Measurements from ENCODE around the gene HDDC2.

The HDDC2 gene

DNA sequence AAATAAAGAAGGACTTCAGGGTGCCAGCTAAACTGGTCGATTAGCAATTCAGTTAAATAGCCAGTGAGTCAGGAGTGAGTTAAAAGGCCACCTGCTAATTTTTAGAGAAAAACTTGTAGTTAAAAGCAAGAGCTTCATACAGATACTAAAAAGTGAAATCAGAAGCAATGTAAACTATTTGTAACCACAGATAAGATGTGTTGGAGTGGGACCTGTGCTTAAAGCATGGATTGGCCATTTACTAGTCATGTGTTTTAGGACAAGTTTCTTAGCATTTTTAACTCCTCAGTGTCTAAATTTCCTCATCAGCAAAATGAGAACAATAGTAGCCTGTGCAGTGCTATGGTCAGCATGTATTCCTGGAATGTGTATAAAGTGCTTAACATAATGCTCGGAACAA, 23.8 kb upstream of the HDDC2 start:
- Histone ChIP-seq H3K27ac (ENCODE audit: low read depth, low read length) (no peak overlapping the region), H3K4me1 (ENCODE audit: control insufficient read depth, low read length) (no peaks in the 10 kb centered on the region), H3K27me3 (ENCODE audit: control insufficient read depth, low read length) (peaks cover 5% of the 10 kb centered on the region), H3F3A (ENCODE audit: control insufficient read depth, insufficient read depth) (no peaks in the 10 kb centered on the region), H3K4me3 (ENCODE audit: low read length) (no peak overlapping the region), H3K79me2 (ENCODE audit: control insufficient read depth, low read length) (no peaks in the 10 kb centered on the region), H3K9me2 (replicated peaks; ENCODE audit: control insufficient read depth, low read length) (no peaks in the 10 kb centered on the region), H3K4me2 (ENCODE audit: low read length) (no peak overlapping the region), H3K36me3 (ENCODE audit: control insufficient read depth, low read length) (no peaks in the 10 kb centered on the region), H4K20me1 (ENCODE audit: control insufficient read depth, insufficient read depth, low read depth, low read length) (no peaks in the 10 kb centered on the region), H3K9me3 (ENCODE audit: control insufficient read depth, insufficient read depth, low read length) (no peaks in the 10 kb centered on the region)
- TF ChIP-seq EZH2phosphoT487 (IDR thresholded peaks at IDR 0.05; ENCODE audit: borderline replicate concordance, low read length): no peak
- TF ChIP-seq, protein P1, sequence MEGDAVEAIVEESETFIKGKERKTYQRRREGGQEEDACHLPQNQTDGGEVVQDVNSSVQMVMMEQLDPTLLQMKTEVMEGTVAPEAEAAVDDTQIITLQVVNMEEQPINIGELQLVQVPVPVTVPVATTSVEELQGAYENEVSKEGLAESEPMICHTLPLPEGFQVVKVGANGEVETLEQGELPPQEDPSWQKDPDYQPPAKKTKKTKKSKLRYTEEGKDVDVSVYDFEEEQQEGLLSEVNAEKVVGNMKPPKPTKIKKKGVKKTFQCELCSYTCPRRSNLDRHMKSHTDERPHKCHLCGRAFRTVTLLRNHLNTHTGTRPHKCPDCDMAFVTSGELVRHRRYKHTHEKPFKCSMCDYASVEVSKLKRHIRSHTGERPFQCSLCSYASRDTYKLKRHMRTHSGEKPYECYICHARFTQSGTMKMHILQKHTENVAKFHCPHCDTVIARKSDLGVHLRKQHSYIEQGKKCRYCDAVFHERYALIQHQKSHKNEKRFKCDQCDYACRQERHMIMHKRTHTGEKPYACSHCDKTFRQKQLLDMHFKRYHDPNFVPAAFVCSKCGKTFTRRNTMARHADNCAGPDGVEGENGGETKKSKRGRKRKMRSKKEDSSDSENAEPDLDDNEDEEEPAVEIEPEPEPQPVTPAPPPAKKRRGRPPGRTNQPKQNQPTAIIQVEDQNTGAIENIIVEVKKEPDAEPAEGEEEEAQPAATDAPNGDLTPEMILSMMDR (IDR thresholded peaks at IDR 0.05; ENCODE audit: low read depth, low read length, poor library complexity, severe bottlenecking): no peak

DNA sequence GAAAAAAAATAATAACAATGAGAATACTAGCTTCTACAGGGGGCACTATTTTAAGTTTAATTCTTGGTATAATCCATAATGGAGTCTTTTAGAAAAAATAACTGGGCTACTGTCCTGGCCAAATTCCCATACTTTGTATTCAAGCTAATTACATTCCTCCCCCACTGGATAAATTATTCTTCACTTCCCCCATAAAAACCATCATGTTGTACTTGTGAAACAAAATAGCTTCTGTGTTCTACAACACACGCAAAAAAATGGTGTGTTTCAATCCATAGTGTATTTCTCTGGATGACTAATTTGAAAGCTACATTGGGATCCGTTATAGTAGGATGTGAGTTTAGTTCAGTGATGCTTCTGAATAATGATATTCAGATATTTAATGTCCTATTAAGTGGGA, 21.6 kb upstream of the HDDC2 start:
- H3K4me2 ChIP-seq (ENCODE audit: low read length): no peak overlapping the region
- H3K9me2 ChIP-seq (replicated peaks; ENCODE audit: control insufficient read depth, low read length): no peaks in the 10 kb centered on the region
- H3F3A ChIP-seq (ENCODE audit: control insufficient read depth, insufficient read depth): no peaks in the 10 kb centered on the region
- no peaks in the 10 kb centered on the region for H3K4me1 ChIP-seq (ENCODE audit: control insufficient read depth, low read length)
- no peaks in the 10 kb centered on the region for H3K9me3 ChIP-seq (ENCODE audit: control insufficient read depth, insufficient read depth, low read length)
- H3K27ac ChIP-seq (ENCODE audit: low read depth, low read length): no peak overlapping the region
- no peak overlapping the region for H3K4me3 ChIP-seq (ENCODE audit: low read length)
- TF ChIP-seq, protein P1 (IDR thresholded peaks at IDR 0.05; ENCODE audit: low read depth, low read length, poor library complexity, severe bottlenecking): no peak
- TF ChIP-seq EZH2phosphoT487 (IDR thresholded peaks at IDR 0.05; ENCODE audit: borderline replicate concordance, low read length): no peak
- H3K36me3 ChIP-seq (ENCODE audit: control insufficient read depth, low read length): no peaks in the 10 kb centered on the region
- no peaks in the 10 kb centered on the region; the same call in 1 of the 2 replicates for H3K27me3 ChIP-seq (ENCODE audit: control insufficient read depth, low read length)
- H4K20me1 ChIP-seq (ENCODE audit: control insufficient read depth, insufficient read depth, low read depth, low read length): no peaks in the 10 kb centered on the region
- H3K79me2 ChIP-seq (ENCODE audit: control insufficient read depth, low read length): no peaks in the 10 kb centered on the region

DNA sequence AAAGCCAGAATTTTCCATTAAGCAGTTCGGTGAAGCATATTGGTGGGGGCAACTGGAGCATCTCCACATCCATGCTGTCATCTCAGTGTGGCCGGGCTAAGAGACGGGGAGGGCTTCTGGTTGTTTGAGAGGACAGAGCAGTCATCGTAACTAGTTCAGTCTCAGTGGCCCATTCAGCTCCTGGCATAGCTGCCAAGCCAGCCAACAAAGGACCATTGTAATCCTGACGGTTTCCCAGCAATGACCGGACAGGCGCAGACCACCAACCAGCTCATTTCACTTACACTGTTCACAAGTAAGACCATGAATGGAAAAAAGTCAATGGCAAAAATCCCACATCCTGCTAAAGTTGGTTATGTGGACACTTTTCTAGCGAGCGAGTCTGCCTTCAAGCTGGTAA, 14.9 kb upstream of the HDDC2 start:
- no peak overlapping the region for H3K4me2 ChIP-seq (ENCODE audit: low read length)

More for the DNA sequence above, 14.9 kb upstream of the HDDC2 start:
- no peaks in the 10 kb centered on the region for H3K36me3 ChIP-seq (ENCODE audit: control insufficient read depth, low read length)
- no peaks in the 10 kb centered on the region for H3K27me3 ChIP-seq (ENCODE audit: control insufficient read depth, low read length)
- TF ChIP-seq, protein P1 (IDR thresholded peaks at IDR 0.05; ENCODE audit: low read depth, low read length, poor library complexity, severe bottlenecking): no peak
- no peak for TF ChIP-seq EZH2phosphoT487 (IDR thresholded peaks at IDR 0.05; ENCODE audit: borderline replicate concordance, low read length)
- no peak overlapping the region for H3K4me3 ChIP-seq (ENCODE audit: low read length)
- no peaks in the 10 kb centered on the region for H3K79me2 ChIP-seq (ENCODE audit: control insufficient read depth, low read length)
- no peak overlapping the region for H3K27ac ChIP-seq (ENCODE audit: low read depth, low read length)
- H3K4me1 ChIP-seq (ENCODE audit: control insufficient read depth, low read length): peaks cover 6% of the 10 kb centered on the region; the same call in 1 of the 2 replicates
- no peaks in the 10 kb centered on the region for H3F3A ChIP-seq (ENCODE audit: control insufficient read depth, insufficient read depth)
- no peaks in the 10 kb centered on the region for H3K9me2 ChIP-seq (replicated peaks; ENCODE audit: control insufficient read depth, low read length)
- no peaks in the 10 kb centered on the region for H4K20me1 ChIP-seq (ENCODE audit: control insufficient read depth, insufficient read depth, low read depth, low read length)
- H3K9me3 ChIP-seq (ENCODE audit: control insufficient read depth, insufficient read depth, low read length): no peaks in the 10 kb centered on the region
